Mesenchymal stem cell (in vitro differentiated cells and primary cell): ENCODE data around the gene DHX40.
A peak's percentile ranks its signal among the peaks of the same experiment; 100 is the strongest.

ENCODE experiments used
- DNase-seq: peaks from one replicate; pipeline ENCODE4 v3.0.0-alpha.2; 2013
- H2AFZ ChIP-seq: one replicate; pipeline ENCODE4 v1.6.1; 2013; ENCODE audit warnings: low read depth, mild to moderate bottlenecking, control low read depth, inconsistent platforms, low read length, moderate library complexity
- H2AK5ac ChIP-seq: 2 replicates; pipeline ENCODE4 v1.6.1; 2013; ENCODE audit warnings: low read length, moderate library complexity, mild to moderate bottlenecking, inconsistent platforms; ENCODE audit not compliant: severe bottlenecking
- H2BK120ac ChIP-seq: one replicate; pipeline ENCODE4 v1.6.1; 2013; ENCODE audit warnings: low read depth, mild to moderate bottlenecking, inconsistent platforms, low read length, moderate library complexity
- H2BK12ac ChIP-seq, 2 experiments: one replicate each; pipeline ENCODE4 v1.6.1; 2013; ENCODE audit warnings: inconsistent platforms in 2 of 2, low read length in 2 of 2, mild to moderate bottlenecking in 2 of 2, moderate library complexity in 2 of 2, control low read depth in 1 of 2
- H2BK15ac ChIP-seq: one replicate; pipeline ENCODE4 v1.6.1; 2013; ENCODE audit warnings: mild to moderate bottlenecking, low read depth, inconsistent platforms; ENCODE audit not compliant: poor library complexity, severe bottlenecking
- H2BK5ac ChIP-seq: 2 replicates; pipeline ENCODE4 v1.6.1; 2013; ENCODE audit warnings: low read depth, mild to moderate bottlenecking, low read length, control low read depth, inconsistent platforms; ENCODE audit not compliant: poor library complexity, severe bottlenecking
- H3K14ac ChIP-seq, 2 experiments: one replicate each; pipeline ENCODE4 v1.6.1; 2013; ENCODE audit warnings: inconsistent platforms in 2 of 2, low read length in 2 of 2, control low read depth in 1 of 2, mild to moderate bottlenecking in 1 of 2, moderate library complexity in 1 of 2
- H3K18ac ChIP-seq, 2 experiments: one replicate each; pipeline ENCODE4 v1.6.1; 2013; ENCODE audit warnings: inconsistent platforms in 2 of 2, low read length in 2 of 2, control low read depth in 1 of 2, low read depth in 1 of 2, mild to moderate bottlenecking in 1 of 2
- H3K23ac ChIP-seq, 2 experiments: one replicate each; pipeline ENCODE4 v1.6.1; 2013; ENCODE audit warnings: inconsistent platforms in 2 of 2, low read length in 2 of 2, mild to moderate bottlenecking in 2 of 2, moderate library complexity in 2 of 2, control low read depth in 1 of 2
- H3K27ac ChIP-seq: 2 replicates; pipeline ENCODE4 v1.5.1; 2013; ENCODE audit warnings: mild to moderate bottlenecking, moderate library complexity, low read length, control low read depth, inconsistent platforms; ENCODE audit not compliant: poor library complexity, severe bottlenecking
- H3K27me3 ChIP-seq, 2 experiments: 2 replicates each; pipeline versions ENCODE4 v1.6.1 to v1.7.0; 2013; ENCODE audit warnings: low read length in 2 of 2, mild to moderate bottlenecking in 2 of 2, moderate library complexity in 2 of 2, control low read depth in 1 of 2, inconsistent platforms in 1 of 2; ENCODE audit not compliant: control insufficient read depth in 1 of 2, insufficient read depth in 1 of 2
- H3K36me3 ChIP-seq, 2 experiments: 2 replicates each; pipeline versions ENCODE4 v1.6.1 to v1.7.0; 2013; ENCODE audit warnings: low read length in 2 of 2, control low read depth in 1 of 2, inconsistent platforms in 1 of 2, low read depth in 1 of 2, mild to moderate bottlenecking in 1 of 2; ENCODE audit not compliant: insufficient read depth in 2 of 2, control insufficient read depth in 1 of 2
- H3K4ac ChIP-seq, 2 experiments: one replicate each; pipeline ENCODE4 v1.6.1; 2013; ENCODE audit warnings: inconsistent platforms in 2 of 2, low read length in 2 of 2, mild to moderate bottlenecking in 2 of 2, moderate library complexity in 2 of 2, control low read depth in 1 of 2, low read depth in 1 of 2
- H3K4me1 ChIP-seq: 2 replicates; pipeline ENCODE4 v1.6.1; 2013; ENCODE audit warnings: low read depth, low read length, control low read depth; ENCODE audit not compliant: control insufficient read depth, insufficient read depth
- H3K4me2 ChIP-seq: 2 replicates; pipeline ENCODE4 v1.6.1; 2013; ENCODE audit warnings: low read length, mild to moderate bottlenecking, inconsistent platforms; ENCODE audit not compliant: poor library complexity, severe bottlenecking
- H3K4me3 ChIP-seq, 2 experiments: 2 replicates each; pipeline versions ENCODE4 v1.5.1 to v1.7.0; 2013; ENCODE audit warnings: low read length in 2 of 2, mild to moderate bottlenecking in 2 of 2, control low read depth in 1 of 2, low read depth in 1 of 2; ENCODE audit not compliant: insufficient read depth in 1 of 2
- H3K79me1 ChIP-seq: replicated peaks from 2 replicates; pipeline ENCODE4 v1.6.1; 2013; ENCODE audit warnings: mild to moderate bottlenecking, control low read depth, low read length, inconsistent platforms; ENCODE audit not compliant: poor library complexity, severe bottlenecking
- H3K9ac ChIP-seq: 2 replicates; pipeline ENCODE4 v1.7.0; 2013; ENCODE audit warnings: mild to moderate bottlenecking, low read length, moderate library complexity
- H3K9me3 ChIP-seq: 2 replicates; pipeline ENCODE4 v1.7.0; 2013; ENCODE audit warnings: mild to moderate bottlenecking, low read length; ENCODE audit not compliant: control insufficient read depth
- H4K8ac ChIP-seq: one replicate; pipeline ENCODE4 v1.6.1; 2013; ENCODE audit warnings: inconsistent platforms, mild to moderate bottlenecking, low read length, moderate library complexity
- H4K91ac ChIP-seq: one replicate; pipeline ENCODE4 v1.6.1; 2013; ENCODE audit warnings: mild to moderate bottlenecking, low read length, inconsistent platforms
- WGBS: methylation state at CpG from one replicate; pipeline ENCODE4 v1.1.7; 2013; ENCODE audit warnings: mixed read lengths; 5-methylcytosine and 5-hydroxymethylcytosine counted together

The DHX40 gene

DNA sequence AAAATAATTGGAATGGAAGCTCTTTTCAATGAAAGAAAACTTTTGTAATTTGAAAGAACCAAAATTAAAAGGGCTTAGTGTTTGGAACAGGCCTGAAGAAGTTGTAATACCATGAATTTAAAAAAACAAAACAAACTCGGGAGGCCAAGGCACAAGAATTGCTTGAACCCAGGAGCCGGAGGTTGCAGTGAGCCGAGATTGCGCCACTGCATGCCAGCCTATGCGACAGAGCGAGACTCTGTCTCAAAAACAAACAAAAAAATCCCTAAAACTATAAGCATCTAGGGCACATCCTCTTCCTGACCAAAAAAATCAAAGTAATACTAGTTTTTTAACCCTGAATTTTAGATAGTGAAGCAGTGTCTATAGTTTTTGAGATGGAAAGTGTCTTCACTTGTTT is 67.0 kb downstream of the DHX40 start:
- Histone ChIP-seq H3K36me3 (peaks cover 13 to 43% of the 10 kb centered on the region in 2 experiments), H3K9ac (no peak overlapping the region), H4K91ac (no peak overlapping the region), H3K79me1 (no peaks in the 10 kb centered on the region), H3K4ac (no peak overlapping the region), H2AFZ (no peak overlapping the region), H4K8ac (no peak overlapping the region), H3K4me1 (peaks cover 10% of the 10 kb centered on the region), H3K27ac (no peak overlapping the region), H3K18ac (no peak overlapping the region), H2BK5ac (no peak overlapping the region), H2BK12ac (no peak overlapping the region), H2AK5ac (no peak overlapping the region), H3K9me3 (no peaks in the 10 kb centered on the region), H3K4me2 (no peak overlapping the region), H2BK15ac (no peak overlapping the region), H3K14ac (no peak overlapping the region), H3K27me3 (no peaks in the 10 kb centered on the region), H2BK120ac (no peak overlapping the region), H3K23ac (no peak overlapping the region), H3K4me3 (no peak overlapping the region)
- WGBS = 95% methylated on average over 5 of the region's 6 CpGs
- DNase-seq = no peak

DNA sequence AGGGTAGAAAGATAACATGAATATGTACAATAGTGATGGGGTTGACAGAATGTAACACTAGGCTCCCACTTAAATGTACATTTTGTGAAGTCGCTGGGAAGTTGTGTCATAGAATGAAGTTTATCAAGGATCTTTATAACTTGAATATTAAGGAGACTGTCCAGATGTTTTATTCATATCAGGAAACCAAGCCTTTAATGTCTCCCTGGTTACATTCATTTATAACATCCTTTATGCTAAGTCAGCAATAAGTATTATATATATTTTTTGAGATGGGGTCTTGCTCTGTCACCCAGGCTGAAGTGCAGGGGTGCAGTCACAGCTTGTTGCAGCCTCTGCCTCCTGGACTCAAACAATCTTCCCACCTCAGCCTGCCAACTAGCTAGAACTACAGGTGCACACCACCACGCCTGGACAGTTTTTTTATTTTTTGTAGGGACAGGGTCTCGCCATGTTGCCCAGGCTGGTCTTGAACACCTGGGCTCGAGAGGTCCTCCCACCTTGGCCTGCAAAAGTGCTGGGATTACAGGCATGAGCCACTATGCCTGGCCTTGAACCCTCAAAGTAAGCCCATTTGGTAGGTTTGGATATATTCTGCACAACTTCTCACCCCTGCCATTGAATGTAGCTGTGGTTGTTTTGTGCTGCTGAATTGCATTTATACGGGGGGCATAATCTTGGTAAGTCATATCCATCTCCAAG is 68.4 kb downstream of the DHX40 start:
- no peak overlapping the region for H2BK120ac ChIP-seq
- no peak overlapping the region for H3K4me3 ChIP-seq
- H2AFZ ChIP-seq = no peak overlapping the region
- H3K27me3 ChIP-seq = no peaks in the 10 kb centered on the region
- 98% methylated on average over 3 of the region's 5 CpGs for WGBS
- H3K4me1 ChIP-seq = peaks cover 10% of the 10 kb centered on the region
- no peak for DNase-seq
- H2AK5ac ChIP-seq = peak overlapping the region; percentile 63
- no peak overlapping the region for H2BK12ac ChIP-seq
- H2BK15ac ChIP-seq = no peak overlapping the region
- peak overlapping the region; percentile 72 for H3K27ac ChIP-seq
- no peak overlapping the region for H4K91ac ChIP-seq
- H3K4me2 ChIP-seq = peak overlapping the region; percentile 39
- no peak overlapping the region for H3K18ac ChIP-seq
- no peaks in the 10 kb centered on the region for H3K79me1 ChIP-seq
- no peak overlapping the region for H4K8ac ChIP-seq
- no peak overlapping the region for H2BK5ac ChIP-seq
- no peak overlapping the region for H3K4ac ChIP-seq
- peaks cover 10 to 36% of the 10 kb centered on the region in 2 experiments for H3K36me3 ChIP-seq
- peak overlapping the region in 1 of 2 experiments; percentile 28 for H3K14ac ChIP-seq
- H3K9ac ChIP-seq = no peak overlapping the region
- H3K23ac ChIP-seq = no peak overlapping the region
- H3K9me3 ChIP-seq = no peaks in the 10 kb centered on the region

DNA sequence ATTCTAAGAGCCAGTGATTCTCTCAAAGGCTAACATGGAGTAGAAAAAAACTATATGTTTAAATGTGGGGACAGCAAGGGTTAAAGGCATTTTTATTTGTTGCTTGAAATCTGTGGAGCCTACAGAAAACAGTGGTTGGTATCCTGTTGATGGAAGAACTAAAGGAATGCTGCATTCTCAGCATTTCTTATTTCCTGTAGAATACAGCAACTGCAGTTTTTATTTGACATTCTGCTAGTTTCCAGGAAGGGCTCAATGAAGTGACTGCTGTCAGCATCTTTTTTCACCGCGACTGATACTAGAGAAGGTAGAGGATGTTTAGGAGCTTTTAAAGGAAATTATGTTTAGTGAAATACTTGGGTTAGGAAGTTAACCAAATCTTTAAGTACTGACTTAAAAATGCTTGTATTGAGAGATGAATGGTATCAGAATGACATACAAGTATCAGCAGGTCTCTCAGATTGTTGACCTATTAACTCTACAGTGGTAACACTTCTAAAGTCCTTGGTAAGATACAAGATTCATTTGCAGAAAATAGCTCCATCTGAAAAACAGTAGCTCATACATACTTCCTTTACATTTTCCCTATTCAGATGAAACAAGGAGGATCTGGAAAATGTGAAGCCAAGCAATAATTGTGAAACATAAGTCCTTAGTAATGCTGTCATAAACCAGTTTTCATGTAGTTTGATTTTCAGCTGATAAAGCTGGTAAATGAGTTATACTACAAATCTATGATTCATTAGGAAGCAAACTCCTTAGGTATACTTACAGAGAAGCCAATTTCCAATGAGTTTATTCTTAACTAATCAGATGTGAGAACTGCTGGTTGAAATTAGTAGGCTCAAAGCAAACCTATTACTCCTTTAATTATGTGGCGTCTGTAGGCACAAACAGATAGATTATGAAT is 69.5 kb downstream of the DHX40 start:
- Histone ChIP-seq H2BK120ac (no peak overlapping the region), H3K36me3 (peaks cover 9 to 28% of the 10 kb centered on the region in 2 experiments), H3K4me2 (no peak overlapping the region), H2AFZ (no peak overlapping the region), H3K9ac (peak overlapping the region; percentile 5), H3K4ac (no peak overlapping the region), H3K23ac (no peak overlapping the region), H2BK12ac (no peak overlapping the region), H2AK5ac (no peak overlapping the region), H2BK15ac (no peak overlapping the region), H3K27me3 (no peaks in the 10 kb centered on the region), H3K14ac (no peak overlapping the region), H3K79me1 (no peaks in the 10 kb centered on the region), H3K9me3 (no peaks in the 10 kb centered on the region), H3K4me1 (peaks cover 13% of the 10 kb centered on the region), H2BK5ac (no peak overlapping the region), H4K8ac (no peak overlapping the region), H4K91ac (no peak overlapping the region), H3K18ac (no peak overlapping the region), H3K27ac (peak overlapping the region; percentile 71), H3K4me3 (no peak overlapping the region)
- WGBS = 46% methylated on average over 3 of the region's 3 CpGs
- peak; percentile 42 for DNase-seq

DNA sequence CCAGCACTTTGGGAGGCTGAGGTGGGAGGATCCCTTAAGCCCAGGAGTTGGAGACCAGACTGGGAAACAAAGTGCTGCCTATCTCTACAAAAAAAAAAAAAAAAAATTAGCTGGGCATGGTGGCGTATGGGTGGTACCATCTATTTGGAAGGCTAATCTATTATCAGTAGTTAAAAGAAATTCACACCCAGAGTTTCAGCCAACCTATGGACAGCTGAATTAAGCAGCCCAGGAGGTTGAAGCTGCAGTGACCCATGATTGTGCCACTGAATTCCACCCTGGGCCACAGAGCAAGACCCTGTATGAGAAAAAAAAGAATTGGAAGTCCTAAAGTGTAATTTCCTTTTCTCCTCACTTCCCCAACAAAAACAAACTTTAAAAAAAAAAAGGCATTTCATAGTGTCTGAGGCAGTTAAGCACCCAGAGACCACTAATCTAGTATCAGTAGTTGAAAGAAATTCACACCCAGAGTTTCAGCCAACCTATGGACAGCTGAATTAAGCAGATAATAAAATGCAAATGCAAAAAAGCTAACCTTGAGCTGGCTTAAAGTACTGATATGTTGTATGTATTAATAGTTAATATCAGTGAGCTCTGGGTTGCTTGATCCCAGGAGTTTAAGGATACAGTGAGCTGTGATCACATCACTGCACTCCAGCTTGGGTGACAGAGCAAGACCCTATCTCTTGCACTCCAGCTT is 72.4 kb downstream of the DHX40 start:
- no peak overlapping the region for H2BK15ac ChIP-seq
- H3K9me3 ChIP-seq = no peaks in the 10 kb centered on the region
- no peak for DNase-seq
- no peaks in the 10 kb centered on the region for H3K79me1 ChIP-seq
- H3K27ac ChIP-seq = no peak overlapping the region
- no CpG with 5 or more reads among the region's 1 CpG for WGBS
- peaks cover 13 to 23% of the 10 kb centered on the region in 2 experiments for H3K36me3 ChIP-seq
- H3K4me2 ChIP-seq = no peak overlapping the region
- H3K4me1 ChIP-seq = peaks cover 13% of the 10 kb centered on the region
- H4K91ac ChIP-seq = no peak overlapping the region
- H3K14ac ChIP-seq = no peak overlapping the region
- H2BK120ac ChIP-seq = no peak overlapping the region
- no peak overlapping the region for H2BK5ac ChIP-seq
- H3K4me3 ChIP-seq = no peak overlapping the region
- no peak overlapping the region for H2BK12ac ChIP-seq
- H4K8ac ChIP-seq = no peak overlapping the region
- H2AK5ac ChIP-seq = peak overlapping the region; percentile 78
- no peak overlapping the region for H2AFZ ChIP-seq
- H3K4ac ChIP-seq = no peak overlapping the region
- H3K9ac ChIP-seq = no peak overlapping the region
- no peak overlapping the region for H3K18ac ChIP-seq
- H3K23ac ChIP-seq = no peak overlapping the region
- no peaks in the 10 kb centered on the region for H3K27me3 ChIP-seq
